Spleen (tissue), 11 donors: ENCODE results near the gene GCSH. TPM values are rescaled to one million over a fixed set of nuclear protein-coding genes. Genes with fewer than 3 reads are reported as not detected.

Source experiments
- DNase-seq: peaks from one replicate; pipeline ENCODE4 v3.0.0-alpha.2; 2020
- H3K27ac ChIP-seq, 8 donors: fragments of 200-600 bp; sonication (generic) in 7 of 8; 1 replicate in 4 of 8; 2 replicates in 4 of 8; pipeline versions ENCODE4 v1.5.0 to v1.8.0; 2016 to 2021; ENCODE audit warnings: inconsistent platforms in 4 of 8, mild to moderate bottlenecking in 4 of 8, moderate library complexity in 1 of 8
- H3K27me3 ChIP-seq, 7 donors: fragments of 200-600 bp; sonication (generic) in 6 of 7; replicated peaks in 1 of 7; 1 replicate in 4 of 7; 2 replicates in 3 of 7; pipeline versions ENCODE4 v1.5.0 to v1.8.0; 2016 to 2021; ENCODE audit warnings: inconsistent platforms in 3 of 7, mild to moderate bottlenecking in 1 of 7
- H3K36me3 ChIP-seq, 6 donors: fragments of 200-600 bp; sonication (generic) in 5 of 6; 1 replicate in 4 of 6; 2 replicates in 2 of 6; pipeline versions ENCODE4 v1.5.0 to v1.8.0; 2016 to 2021; ENCODE audit warnings: inconsistent platforms in 2 of 6
- H3K4me1 ChIP-seq, 6 donors: fragments of 200-600 bp; sonication (generic) in 5 of 6; 1 replicate in 3 of 6; 2 replicates in 3 of 6; pipeline versions ENCODE4 v1.5.0 to v1.8.0; 2016 to 2021; ENCODE audit warnings: inconsistent platforms in 3 of 6
- H3K4me3 ChIP-seq, 8 donors: fragments of 200-600 bp; sonication (generic) in 7 of 8; 1 replicate in 4 of 8; 2 replicates in 4 of 8; pipeline versions ENCODE4 v1.5.0 to v1.8.0; 2016 to 2021; ENCODE audit warnings: inconsistent platforms in 4 of 8, mild to moderate bottlenecking in 4 of 8, moderate library complexity in 2 of 8
- H3K9me3 ChIP-seq, 8 donors: fragments of 200-600 bp; sonication (generic) in 7 of 8; 1 replicate in 4 of 8; 2 replicates in 4 of 8; pipeline versions ENCODE4 v1.5.0 to v1.8.0; 2016 to 2021; ENCODE audit warnings: inconsistent platforms in 4 of 8
- POLR2A ChIP-seq, 3 donors: fragments of 450-650 bp; IDR thresholded peaks; one replicate each; pipeline ENCODE4 v1.5.1; 2017; ENCODE audit warnings: antibody characterized with exemption in 3 of 3, mild to moderate bottlenecking in 1 of 3
- POLR2AphosphoS5 ChIP-seq, 3 donors: sonication (generic); formaldehyde crosslinking; IDR thresholded peaks; one replicate each; pipeline ENCODE4 v1.5.1; 2017; ENCODE audit warnings: antibody characterized with exemption in 3 of 3
- WGBS, 5 donors: extraction: QIAGEN DNeasy Blood & Tissue Kit in 3 of 5; methylation state at CpG; one replicate each; pipeline versions ENCODE4 v1.1.5 to v1.1.7; 2013 to 2018; 5-methylcytosine and 5-hydroxymethylcytosine counted together
- intact Hi-C: fragments of 100-400 bp; cut with DNase I; formaldehyde crosslinking; loops from one replicate; pipeline ENCODE4 v1.15.0; 2023; ENCODE audit warnings: low total_unique reads
- polyA plus RNA-seq, 3 donors: library from polyadenylated mRNA; stranded (reverse); fragments of 200-250 nt; gene quantifications; one replicate each; pipeline ENCODE4 v1.2.1, GENCODE V29; 2013
- total RNA-seq, 7 donors: library from RNA; depleted of rRNA in 3 of 7; stranded (reverse); fragments of >200 nt in 3 of 7; fragmentation: NEBNext Ultra II Directional in 4 of 7; extraction: Animal tissue kit (Norgen Biotek cat#: 25700) in 4 of 7; gene quantifications; one replicate each; pipeline versions ENCODE4 v1.1.0 to v1.2.1, GENCODE V29; 2016 to 2021
- TF ChIP-seq, protein P1 (sequence below), 11 experiments: fragments of 200-600 bp in 7 of 11; fragments of 450-650 bp in 4 of 11; sonication (generic) in 4 of 11; IDR thresholded peaks in 8 of 11; conservative IDR thresholded peaks in 3 of 11; 1 replicate in 7 of 11; 2 replicates in 4 of 11; pipeline versions ENCODE4 v1.4.0 to v1.8.0; 2016 to 2021; ENCODE audit warnings: antibody characterized with exemption in 11 of 11, inconsistent platforms in 4 of 11, mild to moderate bottlenecking in 1 of 11
- donor health status: healthy with polysubstance abuse.
- donor health status: DM: no; HTN: no; CAD: no; lungs with moderate emphysema.
- donor health status: DM: no; HTN: no; CAD: no.
- donor health status: Bipolar disorder and iron deficiency.
- donor health status: healthy.
- donor health status: DM: no; HTN: no; CAD: no.
- donor health status: DM: yes; HTN: yes; CAD: no.

GCSH gene
- total and polyA plus RNA-seq, 10 donors: 7.3 to 14.8 (median 7.7) TPM

DNA sequence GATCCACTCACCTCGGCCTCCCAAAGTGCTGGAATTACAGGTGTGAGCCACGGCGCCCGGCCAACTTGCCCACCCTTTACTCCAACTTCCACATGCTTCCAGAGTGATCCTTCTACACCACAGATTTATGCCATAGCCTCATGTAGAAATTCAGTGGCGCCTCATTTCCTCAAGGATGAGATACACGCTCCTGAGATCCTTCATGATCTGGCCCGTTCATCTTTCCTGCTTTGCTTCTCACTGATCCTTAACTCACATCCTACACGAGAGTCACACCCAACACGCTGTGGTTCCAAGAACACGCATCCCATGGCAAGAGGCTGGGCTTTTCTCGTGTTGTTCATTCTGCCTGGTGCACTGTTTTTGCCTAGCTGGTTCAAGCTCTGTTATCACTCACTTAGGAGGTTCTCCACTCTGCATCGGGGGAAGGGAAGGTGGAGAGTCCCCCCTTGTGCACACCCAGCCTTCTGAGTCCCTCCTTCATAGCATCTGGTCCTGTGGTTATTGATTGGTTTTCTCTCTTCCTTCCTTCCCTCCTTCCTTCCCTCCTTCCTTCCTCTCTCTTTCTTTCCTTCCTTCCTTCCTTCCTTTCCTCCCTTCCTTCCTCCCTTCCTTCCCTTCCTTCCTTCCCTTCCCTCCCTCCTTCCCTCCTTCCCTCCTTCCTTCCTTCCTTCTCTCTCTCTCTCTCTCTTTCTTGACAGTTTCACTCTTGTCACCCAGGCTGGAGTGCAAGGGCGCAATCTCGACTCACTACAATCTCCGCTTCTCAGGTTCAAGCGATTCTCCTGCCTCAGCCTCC is 32.7 kb upstream of the GCSH start:
- Histone ChIP-seq H3K27ac (no peak overlapping the region), H3K4me1 (no peaks in the 10 kb centered on the region), H3K9me3 (no peaks in the 10 kb centered on the region), H3K27me3 (no peaks in the 10 kb centered on the region), H3K36me3 (no peaks in the 10 kb centered on the region), H3K4me3 (no peak overlapping the region)
- WGBS, 5 donors: 84 to 92% (median 91%) methylated on average over 16 of the region's 16 CpGs
- TF ChIP-seq, protein P1, sequence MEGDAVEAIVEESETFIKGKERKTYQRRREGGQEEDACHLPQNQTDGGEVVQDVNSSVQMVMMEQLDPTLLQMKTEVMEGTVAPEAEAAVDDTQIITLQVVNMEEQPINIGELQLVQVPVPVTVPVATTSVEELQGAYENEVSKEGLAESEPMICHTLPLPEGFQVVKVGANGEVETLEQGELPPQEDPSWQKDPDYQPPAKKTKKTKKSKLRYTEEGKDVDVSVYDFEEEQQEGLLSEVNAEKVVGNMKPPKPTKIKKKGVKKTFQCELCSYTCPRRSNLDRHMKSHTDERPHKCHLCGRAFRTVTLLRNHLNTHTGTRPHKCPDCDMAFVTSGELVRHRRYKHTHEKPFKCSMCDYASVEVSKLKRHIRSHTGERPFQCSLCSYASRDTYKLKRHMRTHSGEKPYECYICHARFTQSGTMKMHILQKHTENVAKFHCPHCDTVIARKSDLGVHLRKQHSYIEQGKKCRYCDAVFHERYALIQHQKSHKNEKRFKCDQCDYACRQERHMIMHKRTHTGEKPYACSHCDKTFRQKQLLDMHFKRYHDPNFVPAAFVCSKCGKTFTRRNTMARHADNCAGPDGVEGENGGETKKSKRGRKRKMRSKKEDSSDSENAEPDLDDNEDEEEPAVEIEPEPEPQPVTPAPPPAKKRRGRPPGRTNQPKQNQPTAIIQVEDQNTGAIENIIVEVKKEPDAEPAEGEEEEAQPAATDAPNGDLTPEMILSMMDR (IDR thresholded peaks at IDR 0.05 in 8 of 11, conservative IDR thresholded peaks at IDR 0.05 in 3 of 11): no peak
- TF ChIP-seq POLR2A (IDR thresholded peaks at IDR 0.05) (no peak), POLR2AphosphoS5 (IDR thresholded peaks at IDR 0.05) (no peak)
- intact Hi-C loops: no loop called here
- DNase-seq: no peak

DNA sequence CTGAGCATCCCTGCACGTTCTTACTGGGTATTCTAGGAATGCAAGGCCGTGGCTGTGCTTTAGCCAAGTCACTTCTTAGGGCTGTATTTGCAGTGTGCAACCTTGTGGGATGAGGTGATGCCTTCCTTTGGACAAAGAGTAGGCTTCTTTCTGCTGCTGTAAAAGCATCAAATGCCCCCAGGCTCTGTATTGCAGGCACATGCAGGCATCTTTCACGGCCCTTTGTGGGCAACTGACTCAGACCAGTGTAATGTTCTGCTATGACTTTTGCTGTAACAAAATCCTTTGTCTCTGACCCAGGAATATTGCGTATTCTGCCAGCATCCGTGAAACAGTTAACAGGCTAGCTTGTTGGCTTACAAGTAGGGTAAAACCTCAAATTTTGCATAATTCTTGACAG is 30.9 kb upstream of the GCSH start:
- no peak overlapping the region for H3K4me3 ChIP-seq
- WGBS, 5 donors: 63 to 78% (median 74%) methylated on average over 5 of the region's 5 CpGs
- no peaks in the 10 kb centered on the region for H3K36me3 ChIP-seq
- intact Hi-C loops: no loop called here
- no peak overlapping the region for H3K27ac ChIP-seq
- TF ChIP-seq POLR2AphosphoS5 (IDR thresholded peaks at IDR 0.05): no peak
- TF ChIP-seq POLR2A (IDR thresholded peaks at IDR 0.05): no peak
- TF ChIP-seq, protein P1 (IDR thresholded peaks at IDR 0.05 in 8 of 11, conservative IDR thresholded peaks at IDR 0.05 in 3 of 11): no peak
- no peaks in the 10 kb centered on the region for H3K4me1 ChIP-seq
- H3K27me3 ChIP-seq: no peaks in the 10 kb centered on the region
- no peaks in the 10 kb centered on the region for H3K9me3 ChIP-seq
- DNase-seq: no peak

DNA sequence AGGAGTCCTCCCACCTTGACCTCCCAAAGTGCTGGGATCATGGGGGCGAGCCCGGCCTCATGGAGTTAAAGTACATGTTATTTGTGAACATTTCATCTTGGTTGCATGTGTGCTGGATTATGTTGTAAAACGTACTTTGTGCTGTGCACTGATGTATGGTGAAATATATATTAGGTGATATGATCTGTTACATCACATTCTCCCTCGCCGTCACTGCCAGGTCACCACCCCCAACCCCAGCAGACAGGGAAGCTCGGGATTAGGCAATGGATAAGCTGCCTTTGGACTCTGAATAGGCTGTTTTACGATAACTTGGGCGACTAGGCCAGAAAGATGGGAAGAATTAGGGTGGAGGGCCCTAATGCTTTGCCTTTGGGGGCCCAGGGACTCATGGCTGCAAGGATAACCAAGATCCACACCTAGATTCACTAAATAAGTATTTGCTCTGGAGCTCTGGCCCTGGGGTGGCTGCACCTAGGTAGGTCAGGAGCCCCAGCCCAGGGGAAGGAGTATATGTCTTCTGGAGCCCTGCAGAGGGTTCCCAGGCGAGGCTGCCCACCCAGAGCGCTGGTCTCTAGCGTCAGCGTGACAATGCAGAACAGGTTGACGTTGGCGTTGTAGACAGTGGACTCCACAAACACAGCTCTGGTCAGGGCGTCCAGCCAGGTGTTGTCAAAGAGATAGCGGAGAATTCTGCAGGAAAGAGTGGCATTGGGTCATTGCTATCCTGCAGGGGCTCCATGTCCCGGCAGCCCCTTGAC is 27.1 kb upstream of the GCSH start:
- no peaks in the 10 kb centered on the region for H3K4me1 ChIP-seq
- no peak for DNase-seq
- no peaks in the 10 kb centered on the region for H3K9me3 ChIP-seq
- no peak overlapping the region for H3K27ac ChIP-seq
- intact Hi-C loops: no loop called here
- no peak overlapping the region for H3K4me3 ChIP-seq
- H3K36me3 ChIP-seq: no peaks in the 10 kb centered on the region
- no peak for TF ChIP-seq POLR2A (IDR thresholded peaks at IDR 0.05)
- TF ChIP-seq, protein P1 (IDR thresholded peaks at IDR 0.05 in 8 of 11, conservative IDR thresholded peaks at IDR 0.05 in 3 of 11): no peak
- no peak for TF ChIP-seq POLR2AphosphoS5 (IDR thresholded peaks at IDR 0.05)
- WGBS, 5 donors: 78 to 84% (median 81%) methylated on average over 17 of the region's 17 CpGs
- no peaks in the 10 kb centered on the region for H3K27me3 ChIP-seq

DNA sequence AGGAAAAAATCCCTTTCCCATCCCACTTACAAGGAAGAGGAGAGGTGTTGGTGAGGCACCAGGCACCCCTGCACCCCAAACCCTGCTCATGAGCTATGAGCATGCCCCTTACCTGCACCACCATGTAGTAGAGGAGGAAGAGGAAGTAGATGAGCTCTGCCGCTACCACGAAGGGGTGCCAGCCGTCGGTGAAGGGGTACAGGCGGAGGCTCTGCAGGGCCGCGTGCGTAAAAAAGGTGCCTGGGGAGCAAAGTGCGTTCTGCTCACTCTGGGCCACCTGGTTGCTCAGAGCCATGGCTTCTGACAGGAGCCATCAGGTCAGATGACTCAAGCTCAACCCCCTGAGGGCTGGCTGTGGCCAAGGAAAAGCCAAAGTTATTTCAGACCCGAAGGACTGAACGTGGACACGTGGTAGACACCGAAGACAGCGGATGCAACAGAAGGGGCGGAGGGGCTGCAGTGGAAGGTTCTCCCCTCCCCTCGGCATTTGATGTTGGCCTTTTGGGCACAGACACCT is 25.3 kb upstream of the GCSH start:
- intact Hi-C loops: no loop called here
- TF ChIP-seq, protein P1 (IDR thresholded peaks at IDR 0.05 in 8 of 11, conservative IDR thresholded peaks at IDR 0.05 in 3 of 11): no peak
- no peak for TF ChIP-seq POLR2A (IDR thresholded peaks at IDR 0.05)
- H3K27me3 ChIP-seq: peaks cover 0 to 7% (median 0%) of the 10 kb centered on the region in 7 donors
- DNase-seq: no peak
- H3K4me3 ChIP-seq: no peak overlapping the region
- WGBS, 5 donors: 77 to 91% (median 90%) methylated on average over 16 of the region's 16 CpGs
- no peaks in the 10 kb centered on the region for H3K9me3 ChIP-seq
- H3K27ac ChIP-seq: no peak overlapping the region
- no peaks in the 10 kb centered on the region for H3K4me1 ChIP-seq
- no peaks in the 10 kb centered on the region for H3K36me3 ChIP-seq
